ENCODE results near the gene ASIC5.

ASIC5 gene

GRCh38 chr4:155781249-155781831 is 84.7 kb downstream of the ASIC5 start:
- Histone ChIP-seq H3K4me1 (ENCODE audit: control insufficient read depth, insufficient read depth, low read length) (peaks cover 10% of the 10 kb centered on the region; the same call in 1 of the 2 replicates), H3K27me3 (ENCODE audit: control insufficient read depth, insufficient read depth, low read length) (no peaks in the 10 kb centered on the region), H3K9ac (ENCODE audit: low read depth, low read length) (no peak overlapping the region), H3K4me3 (ENCODE audit: low read depth, low read length) (no peak overlapping the region), H3K36me3 (ENCODE audit: control insufficient read depth, insufficient read depth, low read length) (no peaks in the 10 kb centered on the region), H3K9me3 (ENCODE audit: control insufficient read depth, insufficient read depth, low read length) (no peaks in the 10 kb centered on the region), H3K27ac (ENCODE audit: low read depth, low read length) (no peak overlapping the region)

GRCh38 chr4:155780775-155781174 is 85.3 kb downstream of the ASIC5 start:
- Histone ChIP-seq H3K9me3 (ENCODE audit: control insufficient read depth, insufficient read depth, low read length) (no peaks in the 10 kb centered on the region), H3K9ac (ENCODE audit: low read depth, low read length) (no peak overlapping the region), H3K4me1 (ENCODE audit: control insufficient read depth, insufficient read depth, low read length) (peaks cover 10% of the 10 kb centered on the region; the same call in 1 of the 2 replicates), H3K27me3 (ENCODE audit: control insufficient read depth, insufficient read depth, low read length) (no peaks in the 10 kb centered on the region), H3K36me3 (ENCODE audit: control insufficient read depth, insufficient read depth, low read length) (no peaks in the 10 kb centered on the region), H3K4me3 (ENCODE audit: low read depth, low read length) (no peak overlapping the region), H3K27ac (ENCODE audit: low read depth, low read length) (no peak overlapping the region)

Data from HUES48 (cell line).